HG03060 (cell line): ENCODE measurements around the gene IFT57.
A peak's percentile ranks its signal among the peaks of the same experiment; 100 is the strongest.
"Not testable (repeated sequence)": the region's sequence is repeated elsewhere in the genome, so short reads cannot be mapped to it uniquely, and the experiment has no call there.

ENCODE experiments used
- ATAC-seq: cut with Tn5 transposase; IDR thresholded peaks from one replicate; pipeline ENCODE4 v1.9.1; 2021; ENCODE audit warnings: low read depth, moderate number of reproducible peaks; ENCODE audit not compliant: unreplicated experiment

The IFT57 gene, protein sequence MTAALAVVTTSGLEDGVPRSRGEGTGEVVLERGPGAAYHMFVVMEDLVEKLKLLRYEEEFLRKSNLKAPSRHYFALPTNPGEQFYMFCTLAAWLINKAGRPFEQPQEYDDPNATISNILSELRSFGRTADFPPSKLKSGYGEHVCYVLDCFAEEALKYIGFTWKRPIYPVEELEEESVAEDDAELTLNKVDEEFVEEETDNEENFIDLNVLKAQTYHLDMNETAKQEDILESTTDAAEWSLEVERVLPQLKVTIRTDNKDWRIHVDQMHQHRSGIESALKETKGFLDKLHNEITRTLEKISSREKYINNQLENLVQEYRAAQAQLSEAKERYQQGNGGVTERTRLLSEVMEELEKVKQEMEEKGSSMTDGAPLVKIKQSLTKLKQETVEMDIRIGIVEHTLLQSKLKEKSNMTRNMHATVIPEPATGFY

GRCh38 chr3:108221911-108222852 is at the start of gene IFT57:
IFT57 (minus strand) TSS chr3:108222424; CDS start chr3:108222322, 102 bp downstream.
- peak; percentile 81 for ATAC-seq

GRCh38 chr3:108271626-108272025 is 49.4 kb upstream of the IFT57 start:
- ATAC-seq: no peak

GRCh38 chr3:108268235-108268634 is 46.0 kb upstream of the IFT57 start:
- not testable (repeated sequence) for ATAC-seq

DNA sequence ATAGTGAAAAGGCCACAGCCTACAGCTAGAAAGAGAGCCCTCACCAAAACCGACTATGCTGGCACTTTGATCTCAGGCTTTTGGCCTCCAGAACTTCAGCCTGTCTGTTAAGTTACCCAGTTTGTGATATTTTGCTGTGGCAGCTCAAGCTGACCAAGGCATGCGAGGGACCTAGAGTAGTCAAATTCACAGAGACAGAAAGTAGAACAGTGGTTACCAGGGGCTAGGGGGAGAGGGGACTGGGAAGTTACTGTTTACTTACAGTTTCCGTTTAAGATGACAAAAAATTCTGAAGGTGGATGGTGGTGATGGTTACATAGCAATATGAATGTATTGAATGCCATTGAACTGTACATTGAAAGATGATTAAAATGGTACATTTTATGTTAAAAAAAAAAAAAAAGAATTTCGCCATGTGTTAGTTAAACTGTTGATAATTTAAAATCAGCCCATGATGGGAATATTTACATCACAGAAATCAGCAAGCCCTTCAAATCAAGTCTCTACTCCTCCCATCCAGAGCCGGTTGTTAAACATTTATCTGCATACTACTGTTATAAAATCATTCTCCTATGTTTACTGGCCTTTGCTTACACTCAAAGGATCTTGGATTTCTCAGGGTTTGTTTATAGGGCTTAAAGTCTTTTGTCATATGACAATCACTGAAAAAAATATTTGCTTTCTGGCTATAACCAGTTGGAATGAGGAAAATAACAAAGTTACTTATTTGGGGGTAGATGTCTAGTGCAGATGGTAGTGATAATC is 42.5 kb upstream of the IFT57 start:
- ATAC-seq: not testable (repeated sequence)

DNA sequence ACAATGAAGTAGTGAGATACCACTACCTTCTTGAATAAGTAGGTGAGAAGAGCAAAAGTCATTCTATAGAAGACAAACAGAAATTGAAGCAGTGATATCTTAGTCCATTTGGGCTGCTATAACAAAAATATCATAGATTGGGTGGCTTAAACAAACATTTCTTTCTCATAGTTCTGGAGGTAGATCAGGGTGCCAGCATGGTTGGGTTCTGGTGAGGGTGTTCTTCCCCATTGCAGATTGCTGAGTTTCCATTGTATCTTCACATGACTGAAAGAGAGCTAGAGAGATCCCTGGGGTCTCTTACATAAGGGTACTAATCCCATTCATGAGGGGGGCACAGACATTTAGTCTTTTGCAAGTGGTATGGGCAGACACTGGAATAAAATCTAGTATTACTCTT is 32.9 kb upstream of the IFT57 start:
- ATAC-seq: no peak

DNA sequence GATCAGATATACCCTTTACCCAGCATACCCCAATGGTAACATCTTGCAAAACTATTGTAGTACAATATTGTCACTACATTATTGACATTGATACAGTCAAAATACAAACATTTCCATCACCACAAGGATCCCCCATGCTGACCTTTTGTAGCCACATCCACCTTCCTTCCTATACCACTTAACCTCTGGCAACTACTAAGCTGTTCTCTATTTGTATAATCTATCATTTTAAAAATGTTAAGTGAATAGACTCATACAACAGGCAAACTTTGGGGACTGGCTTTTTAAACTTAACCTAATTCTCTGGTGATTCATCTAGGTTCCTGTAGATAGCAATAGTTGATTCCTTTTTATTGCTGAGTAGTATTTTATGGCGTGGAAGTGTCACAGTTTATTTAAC is 29.6 kb upstream of the IFT57 start:
- ATAC-seq: no peak

DNA sequence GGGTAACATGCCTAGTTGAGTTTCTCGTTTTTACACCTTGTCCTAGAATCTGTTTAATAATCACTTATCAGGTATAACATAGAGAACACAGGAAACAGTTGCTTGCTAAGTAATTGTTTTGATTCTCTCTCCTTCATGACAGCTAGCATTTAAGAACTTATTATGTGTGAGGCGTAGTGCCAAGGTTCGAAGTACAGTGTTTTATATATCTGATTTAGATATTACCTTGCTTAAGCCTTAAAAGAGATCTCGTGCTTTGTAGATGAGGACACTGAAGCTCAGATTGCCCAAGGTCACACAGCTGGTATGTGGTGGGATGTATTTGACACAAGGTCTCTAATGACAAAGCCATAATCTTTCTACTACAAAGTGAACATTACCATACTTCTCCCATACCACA is 29.0 kb upstream of the IFT57 start:
- no peak for ATAC-seq

- no peak for ATAC-seq
Measured at GRCh38 chr3:108250626-108251025, 28.4 kb upstream of the IFT57 start.

- ATAC-seq: no peak
Measured at GRCh38 chr3:108243243-108243642, 21.0 kb upstream of the IFT57 start.

GRCh38 chr3:108242776-108243175 is 20.6 kb upstream of the IFT57 start:
- ATAC-seq: no peak

GRCh38 chr3:108241721-108242120 is 19.5 kb upstream of the IFT57 start:
- ATAC-seq: no peak

- ATAC-seq: no peak
Measured at GRCh38 chr3:108241146-108241545, 18.9 kb upstream of the IFT57 start.

GRCh38 chr3:108239082-108239481 is 16.9 kb upstream of the IFT57 start:
- ATAC-seq: no peak

DNA sequence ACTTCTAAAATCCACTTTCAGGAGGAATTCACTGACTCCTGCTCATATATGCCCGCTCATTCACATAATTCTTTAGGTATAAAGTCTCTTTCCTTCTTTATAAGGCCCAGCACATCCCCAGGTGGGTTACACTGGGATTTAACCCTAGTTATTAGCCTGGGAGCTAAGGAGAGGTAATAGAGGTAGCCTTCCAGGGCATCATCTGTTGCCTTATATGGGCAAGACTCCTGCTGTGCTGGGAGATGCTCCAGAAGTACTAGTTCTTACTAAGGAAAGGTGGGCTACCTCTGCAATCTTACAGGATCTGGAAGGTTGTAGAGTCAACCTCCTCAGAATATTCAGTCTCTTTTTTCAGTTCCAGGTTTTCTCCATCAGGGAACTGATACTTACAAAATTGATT is 13.1 kb upstream of the IFT57 start:
- ATAC-seq: no peak

- ATAC-seq: no peak
Measured at GRCh38 chr3:108234387-108234957, 12.2 kb upstream of the IFT57 start.

GRCh38 chr3:108228286-108228685 is 6.1 kb upstream of the IFT57 start:
- no peak for ATAC-seq

- no peak for ATAC-seq
Measured at GRCh38 chr3:108227131-108227530, 4.9 kb upstream of the IFT57 start.

DNA sequence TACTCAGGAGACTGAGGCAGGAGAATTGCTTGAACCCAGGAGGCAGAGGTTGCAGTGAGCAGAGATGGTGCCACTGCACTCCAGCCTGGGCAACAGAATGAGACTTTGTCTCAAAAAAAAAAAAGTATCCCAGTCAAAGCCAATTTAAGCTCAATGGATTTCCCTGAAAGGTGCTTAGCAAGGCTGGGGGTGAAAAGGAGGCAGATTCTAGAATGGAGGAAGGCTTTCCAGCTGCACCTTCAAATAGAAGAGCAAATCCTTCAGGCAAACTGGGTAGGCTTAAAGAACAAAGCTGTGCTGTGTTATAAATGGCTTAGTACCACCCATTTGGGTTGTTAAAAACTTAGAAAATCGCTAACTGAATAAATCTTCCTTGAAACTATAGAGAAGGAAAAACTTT is 3.0 kb upstream of the IFT57 start:
- ATAC-seq: no peak

GRCh38 chr3:108223928-108224327 is 1.7 kb upstream of the IFT57 start:
- no peak for ATAC-seq

- ATAC-seq: peak; percentile 1
Measured at GRCh38 chr3:108222853-108223565, 785 bp upstream of the IFT57 start.
